Measurements from ENCODE around the gene CMC4.
A peak's percentile ranks its signal among the peaks of the same experiment; 100 is the strongest.

Gene CMC4

DNA sequence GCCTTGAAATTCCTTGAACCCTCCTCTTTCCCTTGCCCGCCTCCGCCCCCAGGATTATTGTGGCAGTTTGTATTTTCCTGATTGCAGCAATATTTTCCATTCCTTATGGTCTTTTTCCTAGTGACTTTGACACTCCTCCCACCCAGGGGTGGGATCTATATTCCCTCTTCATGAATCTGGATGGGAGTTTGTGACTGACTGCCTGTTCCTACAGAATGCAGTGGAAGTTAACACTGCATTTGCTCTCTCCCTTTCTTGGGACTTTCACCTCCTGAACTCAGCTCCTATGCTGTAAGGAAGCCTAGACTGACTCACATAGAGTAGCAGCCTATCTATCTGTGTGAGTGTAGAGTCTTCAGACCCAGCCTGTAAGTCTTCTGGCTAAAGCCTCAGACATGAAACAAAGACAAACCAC, 42.1 kb downstream of the CMC4 start:
- H3K4me2 ChIP-seq (ENCODE audit: low read length), result peak overlapping the region; percentile 92; the same call in 1 of the 2 replicates
- no peaks in the 10 kb centered on the region for H3F3A ChIP-seq (ENCODE audit: insufficient read depth, low read length)
- peak overlapping the region; percentile 21 for H3K27ac ChIP-seq (ENCODE audit: low read depth, low read length, poor library complexity, severe bottlenecking)
- no peaks in the 10 kb centered on the region for H3K9me3 ChIP-seq (ENCODE audit: low read length)
- TF ChIP-seq, protein P1, sequence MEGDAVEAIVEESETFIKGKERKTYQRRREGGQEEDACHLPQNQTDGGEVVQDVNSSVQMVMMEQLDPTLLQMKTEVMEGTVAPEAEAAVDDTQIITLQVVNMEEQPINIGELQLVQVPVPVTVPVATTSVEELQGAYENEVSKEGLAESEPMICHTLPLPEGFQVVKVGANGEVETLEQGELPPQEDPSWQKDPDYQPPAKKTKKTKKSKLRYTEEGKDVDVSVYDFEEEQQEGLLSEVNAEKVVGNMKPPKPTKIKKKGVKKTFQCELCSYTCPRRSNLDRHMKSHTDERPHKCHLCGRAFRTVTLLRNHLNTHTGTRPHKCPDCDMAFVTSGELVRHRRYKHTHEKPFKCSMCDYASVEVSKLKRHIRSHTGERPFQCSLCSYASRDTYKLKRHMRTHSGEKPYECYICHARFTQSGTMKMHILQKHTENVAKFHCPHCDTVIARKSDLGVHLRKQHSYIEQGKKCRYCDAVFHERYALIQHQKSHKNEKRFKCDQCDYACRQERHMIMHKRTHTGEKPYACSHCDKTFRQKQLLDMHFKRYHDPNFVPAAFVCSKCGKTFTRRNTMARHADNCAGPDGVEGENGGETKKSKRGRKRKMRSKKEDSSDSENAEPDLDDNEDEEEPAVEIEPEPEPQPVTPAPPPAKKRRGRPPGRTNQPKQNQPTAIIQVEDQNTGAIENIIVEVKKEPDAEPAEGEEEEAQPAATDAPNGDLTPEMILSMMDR (IDR thresholded peaks at IDR 0.05; ENCODE audit: low read length), result no peak
- TF ChIP-seq EZH2 (IDR thresholded peaks at IDR 0.05; ENCODE audit: borderline replicate concordance, low read length), result no peak
- peaks cover 23% of the 10 kb centered on the region for H3K4me1 ChIP-seq (ENCODE audit: insufficient read depth, low read length, severe bottlenecking)
- H3K4me3 ChIP-seq (ENCODE audit: low read depth, low read length, poor library complexity, severe bottlenecking), result peak overlapping the region; percentile 86
- H2AFZ ChIP-seq (ENCODE audit: low read length), result no peak overlapping the region
- no peaks in the 10 kb centered on the region for H3K9me2 ChIP-seq (ENCODE audit: low read depth, low read length)
- H3K36me3 ChIP-seq (ENCODE audit: insufficient read depth, low read length), result peaks cover 5% of the 10 kb centered on the region
- peaks cover 28% of the 10 kb centered on the region for H3K79me2 ChIP-seq (ENCODE audit: insufficient read depth, low read length)
- H3K9ac ChIP-seq (ENCODE audit: low read length), result peak overlapping the region; percentile 97; the same call in 1 of the 2 replicates
- H4K20me1 ChIP-seq (ENCODE audit: insufficient read depth, low read length), result no peaks in the 10 kb centered on the region
- H3K27me3 ChIP-seq (ENCODE audit: insufficient read depth, low read length), result no peaks in the 10 kb centered on the region

DNA sequence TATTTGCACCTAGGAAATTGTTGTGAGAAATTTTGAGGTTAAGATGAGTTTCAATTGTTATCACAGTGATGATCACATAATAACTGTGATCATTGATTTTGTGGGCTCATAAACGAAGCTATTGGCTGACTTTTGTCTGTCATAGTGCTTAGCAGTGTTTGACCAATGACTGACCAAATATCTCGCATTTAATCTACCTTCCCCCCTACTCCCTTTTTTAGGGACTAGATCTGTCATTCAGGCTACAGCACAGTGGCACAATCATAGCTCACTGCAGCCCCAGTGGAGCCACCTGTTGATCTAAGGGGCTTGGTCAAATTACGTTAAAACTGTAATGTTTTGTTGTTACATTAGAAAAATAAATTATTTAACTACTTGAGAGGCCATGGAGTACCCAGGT, 42.8 kb downstream of the CMC4 start:
- H3K9ac ChIP-seq (ENCODE audit: low read length), result peak overlapping the region; percentile 97
- no peak overlapping the region for H2AFZ ChIP-seq (ENCODE audit: low read length)
- no peaks in the 10 kb centered on the region for H3K27me3 ChIP-seq (ENCODE audit: insufficient read depth, low read length)
- no peaks in the 10 kb centered on the region for H3K9me2 ChIP-seq (ENCODE audit: low read depth, low read length)
- peaks cover 28% of the 10 kb centered on the region for H3K79me2 ChIP-seq (ENCODE audit: insufficient read depth, low read length)
- no peaks in the 10 kb centered on the region for H3F3A ChIP-seq (ENCODE audit: insufficient read depth, low read length)
- TF ChIP-seq EZH2 (IDR thresholded peaks at IDR 0.05; ENCODE audit: borderline replicate concordance, low read length), result no peak
- TF ChIP-seq, protein P1 (IDR thresholded peaks at IDR 0.05; ENCODE audit: low read length), result peak; percentile 21; the same call in 1 of the 2 replicates
- H3K4me1 ChIP-seq (ENCODE audit: insufficient read depth, low read length, severe bottlenecking), result peaks cover 23% of the 10 kb centered on the region
- H3K9me3 ChIP-seq (ENCODE audit: low read length), result no peaks in the 10 kb centered on the region
- peak overlapping the region; percentile 86 for H3K4me3 ChIP-seq (ENCODE audit: low read depth, low read length, poor library complexity, severe bottlenecking)
- H3K27ac ChIP-seq (ENCODE audit: low read depth, low read length, poor library complexity, severe bottlenecking), result peak overlapping the region; percentile 96
- peak overlapping the region; percentile 92 for H3K4me2 ChIP-seq (ENCODE audit: low read length)
- no peaks in the 10 kb centered on the region for H3K36me3 ChIP-seq (ENCODE audit: insufficient read depth, low read length)
- no peaks in the 10 kb centered on the region for H4K20me1 ChIP-seq (ENCODE audit: insufficient read depth, low read length)

DNA sequence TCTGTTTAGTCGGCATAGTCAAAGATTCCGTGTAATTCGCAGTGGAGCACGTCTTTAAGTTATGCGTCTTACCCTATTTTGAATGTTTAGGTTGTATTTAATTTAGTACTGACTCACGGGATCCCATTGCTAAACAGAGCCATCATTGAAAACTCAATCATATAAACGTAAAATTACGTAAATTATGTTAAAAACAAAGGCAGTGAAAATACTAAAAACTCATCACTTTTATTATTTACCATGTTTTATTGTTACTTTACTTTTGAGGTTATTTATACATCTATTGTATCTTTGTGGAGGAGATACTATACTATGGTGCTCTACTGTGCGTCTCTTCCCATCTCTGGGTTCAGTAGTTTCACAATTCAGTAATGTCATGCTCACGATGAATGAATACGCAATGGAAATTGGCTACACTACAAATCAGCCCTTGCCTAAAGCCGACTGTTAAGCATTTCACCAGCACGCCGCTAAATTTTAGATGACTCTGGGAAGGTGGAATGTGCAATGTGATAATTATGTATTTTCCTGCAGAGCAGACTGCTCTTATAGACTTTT, 43.3 kb downstream of the CMC4 start:
- Histone ChIP-seq H4K20me1 (ENCODE audit: insufficient read depth, low read length) (no peaks in the 10 kb centered on the region), H3K27me3 (ENCODE audit: insufficient read depth, low read length) (no peaks in the 10 kb centered on the region), H3K4me3 (ENCODE audit: low read depth, low read length, poor library complexity, severe bottlenecking) (peak overlapping the region; percentile 86), H3K9me3 (ENCODE audit: low read length) (no peaks in the 10 kb centered on the region), H3K4me2 (ENCODE audit: low read length) (peak overlapping the region; percentile 92), H3K36me3 (ENCODE audit: insufficient read depth, low read length) (no peaks in the 10 kb centered on the region), H3K79me2 (ENCODE audit: insufficient read depth, low read length) (peaks cover 28% of the 10 kb centered on the region), H3F3A (ENCODE audit: insufficient read depth, low read length) (no peaks in the 10 kb centered on the region), H3K4me1 (ENCODE audit: insufficient read depth, low read length, severe bottlenecking) (peaks cover 23% of the 10 kb centered on the region), H3K9me2 (ENCODE audit: low read depth, low read length) (no peaks in the 10 kb centered on the region), H3K9ac (ENCODE audit: low read length) (peak overlapping the region; percentile 97), H3K27ac (ENCODE audit: low read depth, low read length, poor library complexity, severe bottlenecking) (peak overlapping the region; percentile 96), H2AFZ (ENCODE audit: low read length) (no peak overlapping the region)
- no peak for TF ChIP-seq EZH2 (IDR thresholded peaks at IDR 0.05; ENCODE audit: borderline replicate concordance, low read length)
- TF ChIP-seq, protein P1 (IDR thresholded peaks at IDR 0.05; ENCODE audit: low read length), result no peak
